NCI-H2107 treated with DMSO at 0.1 percent for 48 hours (cell line): ENCODE results near the gene CHFR.
"Not testable (repeated sequence)": the region's sequence is repeated elsewhere in the genome, so short reads cannot be mapped to it uniquely, and the experiment has no call there.

ENCODE experiments used
- DNase-seq: peaks from one replicate; lab custom pipeline; 2025; ENCODE audit not compliant: unreplicated experiment; lab: John Stamatoyannopoulos, UW

Gene CHFR

GRCh38 chr12:132841151-132841550 lies 46.3 kb downstream of the CHFR start:
- no peak for DNase-seq

GRCh38 chr12:132840536-132840935 lies 46.9 kb downstream of the CHFR start:
- DNase-seq: no peak

- DNase-seq: no peak
These were observed 47.7 kb downstream of the CHFR start for GRCh38 chr12:132839558-132840235.

- no peak for DNase-seq
These were observed 48.9 kb downstream of the CHFR start for GRCh38 chr12:132838410-132839080.

GRCh38 chr12:132837693-132838409 lies 49.6 kb downstream of the CHFR start:
- no peak for DNase-seq

GRCh38 chr12:132836795-132837331 lies 50.5 kb downstream of the CHFR start:
- no peak for DNase-seq

- not testable (repeated sequence) for DNase-seq
These were observed 51.2 kb downstream of the CHFR start for GRCh38 chr12:132836230-132836629.

- no peak for DNase-seq
These were observed 52.1 kb downstream of the CHFR start for GRCh38 chr12:132835076-132836025.

GRCh38 chr12:132834181-132834711 lies 53.2 kb downstream of the CHFR start:
- no peak for DNase-seq

- no peak for DNase-seq
These were observed 54.1 kb downstream of the CHFR start for GRCh38 chr12:132833341-132833740.

GRCh38 chr12:132831771-132832170 lies 55.6 kb downstream of the CHFR start:
- DNase-seq: no peak

GRCh38 chr12:132828706-132829534 lies 58.5 kb downstream of the CHFR start, which contains the start of gene GOLGA3:
Gene GOLGA3 (minus strand): TSS chr12:132828869. CDS start chr12:132822128, 6,741 bp downstream.
- peak; percentile 74 for DNase-seq

- peak; percentile 3 for DNase-seq
These were observed 59.4 kb downstream of the CHFR start for GRCh38 chr12:132827763-132828703.

- no peak for DNase-seq
These were observed 61.5 kb downstream of the CHFR start for GRCh38 chr12:132825861-132826260.

GRCh38 chr12:132825089-132825488 lies 62.3 kb downstream of the CHFR start:
- DNase-seq: no peak

- no peak for DNase-seq
These were observed 63.4 kb downstream of the CHFR start for GRCh38 chr12:132824053-132824452.

GRCh38 chr12:132818562-132818961 lies 68.8 kb downstream of the CHFR start:
- no peak for DNase-seq

GRCh38 chr12:132814232-132814631 lies 73.2 kb downstream of the CHFR start:
- no peak for DNase-seq
